Osteocyte (in vitro differentiated cells): Measurements from ENCODE around the gene MPRIP. TPM values are rescaled to one million over a fixed set of nuclear protein-coding genes. Genes with fewer than 3 reads are reported as not detected.
A peak's percentile ranks its signal among the peaks of the same experiment; 100 is the strongest.

Experiments
- DNase-seq: peaks from one replicate; pipeline ENCODE4 v3.0.0; 2021; ENCODE audit warnings: mixed read lengths; ENCODE audit not compliant: unreplicated experiment; ENCODE audit errors: extremely low spot score
- H3K27ac Mint-ChIP-seq: one replicate; pipeline ENCODE4 v1.8.0; 2021; ENCODE audit warnings: mild to moderate bottlenecking, mixed read lengths; ENCODE audit not compliant: unreplicated experiment
- H3K27me3 Mint-ChIP-seq: one replicate; pipeline ENCODE4 v1.8.0; 2021; ENCODE audit warnings: mixed read lengths; ENCODE audit not compliant: unreplicated experiment
- H3K36me3 Mint-ChIP-seq: one replicate; pipeline ENCODE4 v1.8.0; 2021; ENCODE audit warnings: mixed read lengths; ENCODE audit not compliant: unreplicated experiment
- H3K4me1 Mint-ChIP-seq: one replicate; pipeline ENCODE4 v1.8.0; 2021; ENCODE audit warnings: mixed read lengths; ENCODE audit not compliant: unreplicated experiment
- H3K4me3 Mint-ChIP-seq: one replicate; pipeline ENCODE4 v1.8.0; 2021; ENCODE audit warnings: mild to moderate bottlenecking, moderate library complexity, mixed read lengths; ENCODE audit not compliant: unreplicated experiment
- H3K9me3 Mint-ChIP-seq: one replicate; pipeline ENCODE4 v1.8.0; 2021; ENCODE audit warnings: mixed read lengths; ENCODE audit not compliant: unreplicated experiment
- CTCF ChIP-seq: fragments of 200-600 bp; sonication (generic); IDR thresholded peaks from 2 replicates; pipeline ENCODE4 v1.5.0; 2021; ENCODE audit warnings: antibody characterized with exemption, mild to moderate bottlenecking, moderate library complexity
- total RNA-seq: library from RNA; stranded (reverse); gene quantifications from 2 replicates; pipeline ENCODE4 v1.2.1, GENCODE V29; 2021

The MPRIP gene
- total RNA-seq, 1 donor from 2014 or later: 206 TPM

DNA sequence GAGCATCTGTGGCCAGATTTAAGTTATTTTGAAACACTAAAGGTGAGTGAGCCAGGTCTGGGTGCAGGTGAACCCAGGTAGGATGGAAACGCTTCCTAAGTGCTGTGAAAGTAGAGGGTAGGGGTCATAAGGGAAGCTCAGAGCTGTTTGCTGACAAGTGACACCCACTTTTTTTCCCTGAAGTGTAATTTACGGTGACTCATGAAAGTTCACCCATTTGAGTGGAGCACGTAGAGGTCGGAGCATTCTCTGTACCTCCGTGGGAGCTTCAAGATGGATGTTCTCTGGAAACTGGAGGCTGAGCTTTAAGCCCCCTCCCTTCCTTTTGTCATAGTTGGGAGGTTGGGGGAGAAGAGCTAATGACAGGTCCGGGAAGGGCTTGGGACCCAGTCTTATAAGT is 44.3 kb downstream of the MPRIP start:
- no peak for TF ChIP-seq CTCF
- no peak overlapping the region for H3K27ac Mint-ChIP-seq
- H3K27me3 Mint-ChIP-seq: no peaks in the 10 kb centered on the region
- H3K9me3 Mint-ChIP-seq: no peaks in the 10 kb centered on the region
- peaks cover 9% of the 10 kb centered on the region for H3K4me1 Mint-ChIP-seq
- H3K36me3 Mint-ChIP-seq: peaks cover 16% of the 10 kb centered on the region
- DNase-seq: no peak
- no peak overlapping the region for H3K4me3 Mint-ChIP-seq

DNA sequence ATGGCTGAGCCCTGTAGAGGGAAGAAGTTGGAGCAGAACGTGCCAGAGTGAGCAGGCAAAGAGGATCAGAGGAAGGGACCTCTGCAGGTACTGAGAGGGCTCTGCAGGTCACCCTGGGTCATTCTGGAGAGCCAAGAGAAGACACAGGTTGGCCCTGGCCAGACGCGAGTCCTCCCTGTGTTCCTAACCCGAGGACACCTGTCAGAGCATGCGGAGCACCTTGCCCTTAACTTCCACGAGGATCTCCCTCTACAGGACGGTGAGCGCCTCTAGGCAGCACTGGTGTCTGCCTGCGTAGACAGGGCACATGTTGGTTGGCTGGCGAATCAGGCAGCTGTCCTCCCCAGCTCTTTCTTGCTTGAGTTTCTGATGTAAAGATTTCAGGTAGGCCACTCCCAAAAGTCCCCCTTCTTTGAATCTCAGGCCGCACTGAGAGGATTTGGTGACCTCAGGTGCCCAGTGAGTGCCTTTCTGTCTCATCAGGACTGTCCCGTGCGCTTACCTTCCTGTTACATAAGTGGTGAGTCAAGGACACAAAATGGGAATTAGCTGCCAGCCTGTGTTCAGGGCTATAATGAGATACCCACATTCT is 45.3 kb downstream of the MPRIP start:
- no peak overlapping the region for H3K4me3 Mint-ChIP-seq
- no peaks in the 10 kb centered on the region for H3K9me3 Mint-ChIP-seq
- H3K36me3 Mint-ChIP-seq: peaks cover 16% of the 10 kb centered on the region
- H3K4me1 Mint-ChIP-seq: peaks cover 11% of the 10 kb centered on the region
- TF ChIP-seq CTCF: no peak
- DNase-seq: no peak
- no peaks in the 10 kb centered on the region for H3K27me3 Mint-ChIP-seq
- no peak overlapping the region for H3K27ac Mint-ChIP-seq

DNA sequence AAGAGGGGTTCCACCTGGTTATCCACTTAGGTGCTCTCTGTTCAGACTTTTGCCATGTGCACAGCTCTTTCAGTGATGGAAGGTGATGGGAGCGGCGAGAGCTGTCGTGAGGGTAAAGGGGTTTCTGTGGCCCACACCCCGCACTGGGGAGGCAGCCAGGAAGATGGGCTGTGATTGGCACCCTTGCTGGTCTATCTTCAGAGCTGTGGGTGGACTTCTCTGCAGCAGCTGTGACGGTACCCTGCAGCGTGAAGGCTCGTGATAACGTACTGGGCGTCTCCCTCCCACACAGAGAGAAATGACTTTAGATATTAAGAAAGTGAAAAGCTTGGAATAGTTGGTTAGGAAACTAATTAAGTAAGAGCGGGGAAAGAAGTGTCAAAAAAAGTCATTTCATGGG is 45.8 kb downstream of the MPRIP start:
- H3K36me3 Mint-ChIP-seq: peaks cover 13% of the 10 kb centered on the region
- peaks cover 16% of the 10 kb centered on the region for H3K4me1 Mint-ChIP-seq
- H3K27ac Mint-ChIP-seq: no peak overlapping the region
- no peaks in the 10 kb centered on the region for H3K27me3 Mint-ChIP-seq
- no peaks in the 10 kb centered on the region for H3K9me3 Mint-ChIP-seq
- H3K4me3 Mint-ChIP-seq: no peak overlapping the region
- DNase-seq: no peak
- TF ChIP-seq CTCF: no peak

DNA sequence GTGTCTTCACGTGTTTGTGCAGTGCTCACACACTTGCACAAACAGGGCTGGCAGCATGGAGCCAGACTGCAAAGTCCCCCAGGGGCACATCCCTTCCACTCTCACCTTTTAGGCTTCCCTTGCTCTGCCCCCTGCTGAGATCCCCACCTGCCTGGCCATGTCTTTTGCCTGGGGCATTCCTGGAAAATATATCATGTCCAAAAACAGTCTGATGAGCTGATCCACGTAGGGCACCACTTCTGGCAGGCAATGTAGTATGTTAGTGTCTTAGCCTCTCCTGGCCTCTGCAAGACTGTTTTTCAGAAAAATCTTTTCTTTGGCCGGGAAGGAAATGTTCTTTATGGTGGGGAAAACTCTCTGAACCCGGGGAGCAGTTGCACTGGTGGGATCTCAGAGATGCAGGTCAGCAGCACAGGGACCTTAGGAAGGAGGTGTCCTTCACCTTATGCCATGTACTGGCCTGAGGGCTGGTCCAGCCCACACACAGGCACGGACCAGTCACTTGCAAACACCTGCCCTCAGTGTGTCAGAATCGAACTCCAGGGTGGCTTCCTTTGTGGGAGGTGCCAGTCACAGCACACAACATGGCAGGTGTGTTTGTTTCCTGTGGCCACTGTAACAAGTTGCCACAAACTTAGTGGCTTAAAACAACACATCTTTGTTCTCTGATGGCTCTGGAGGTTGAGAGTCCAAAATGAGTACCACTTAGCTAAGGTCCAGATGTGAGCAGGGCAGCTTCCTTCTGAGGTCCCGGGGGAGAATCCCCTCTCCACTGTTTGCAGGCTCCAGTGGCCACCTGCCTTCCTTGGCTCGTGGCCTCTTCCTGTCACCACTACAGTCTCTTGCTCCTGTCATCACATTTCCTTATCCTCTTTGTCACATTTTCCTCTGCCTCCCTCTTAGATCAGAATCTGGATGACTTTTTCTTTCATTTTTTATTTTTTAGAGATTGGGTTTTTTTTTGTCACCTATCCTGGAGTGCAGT is 46.6 kb downstream of the MPRIP start:
- H3K27ac Mint-ChIP-seq: peak overlapping the region; percentile 31
- TF ChIP-seq CTCF: no peak
- peaks cover 13% of the 10 kb centered on the region for H3K36me3 Mint-ChIP-seq
- H3K27me3 Mint-ChIP-seq: no peaks in the 10 kb centered on the region
- H3K9me3 Mint-ChIP-seq: no peaks in the 10 kb centered on the region
- H3K4me1 Mint-ChIP-seq: peaks cover 23% of the 10 kb centered on the region
- H3K4me3 Mint-ChIP-seq: no peak overlapping the region
- DNase-seq: no peak
